ENCODE results near the gene PRSS22. TPM values are rescaled to one million over a fixed set of nuclear protein-coding genes. Genes with fewer than 3 reads are reported as not detected.

The PRSS22 gene
- polyA plus RNA-seq, 1 donor (not counting 4 experiments of a cell fraction or from before 2014, with no cell fraction given): 2.2 TPM

DNA sequence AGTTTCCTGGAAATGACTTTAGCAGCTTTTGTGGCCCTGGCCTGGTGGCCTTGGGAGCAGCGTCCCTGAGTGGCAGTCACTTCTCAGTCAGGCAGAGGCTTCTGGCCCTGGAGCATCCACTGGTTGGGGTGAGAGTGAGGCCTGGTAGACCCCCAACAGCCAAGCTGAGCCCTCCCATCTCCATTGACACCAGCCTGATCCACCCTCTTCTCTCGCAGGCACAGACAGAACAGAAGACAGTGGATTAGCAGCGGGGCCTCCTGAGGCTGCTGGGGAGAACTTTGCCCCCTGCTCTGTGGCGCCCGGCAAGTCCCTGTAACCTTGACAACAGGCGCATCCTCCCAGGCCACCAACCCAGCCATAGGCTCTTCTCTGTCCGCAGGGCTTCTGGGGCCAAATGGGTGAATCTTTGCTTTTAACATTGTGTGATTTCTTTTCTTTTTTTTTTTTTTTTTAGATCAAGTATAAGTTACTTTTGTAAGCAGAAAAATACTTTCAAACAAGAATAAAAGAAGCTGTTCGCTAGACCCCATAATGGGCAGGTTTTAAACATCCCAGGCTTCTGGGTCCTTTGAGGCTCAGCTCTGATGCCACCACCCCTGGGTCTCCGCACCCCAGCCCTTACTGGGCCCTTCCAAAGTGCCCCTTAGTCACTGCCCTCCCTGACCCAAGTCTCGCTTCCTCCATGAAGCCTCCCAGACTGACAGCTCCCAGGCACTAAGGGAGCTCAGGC lies 41.0 kb upstream of the PRSS22 start:
- no peak for TF ChIP-seq EZH2 (IDR thresholded peaks at IDR 0.05; ENCODE audit: low read length)
- TF ChIP-seq, protein P1, sequence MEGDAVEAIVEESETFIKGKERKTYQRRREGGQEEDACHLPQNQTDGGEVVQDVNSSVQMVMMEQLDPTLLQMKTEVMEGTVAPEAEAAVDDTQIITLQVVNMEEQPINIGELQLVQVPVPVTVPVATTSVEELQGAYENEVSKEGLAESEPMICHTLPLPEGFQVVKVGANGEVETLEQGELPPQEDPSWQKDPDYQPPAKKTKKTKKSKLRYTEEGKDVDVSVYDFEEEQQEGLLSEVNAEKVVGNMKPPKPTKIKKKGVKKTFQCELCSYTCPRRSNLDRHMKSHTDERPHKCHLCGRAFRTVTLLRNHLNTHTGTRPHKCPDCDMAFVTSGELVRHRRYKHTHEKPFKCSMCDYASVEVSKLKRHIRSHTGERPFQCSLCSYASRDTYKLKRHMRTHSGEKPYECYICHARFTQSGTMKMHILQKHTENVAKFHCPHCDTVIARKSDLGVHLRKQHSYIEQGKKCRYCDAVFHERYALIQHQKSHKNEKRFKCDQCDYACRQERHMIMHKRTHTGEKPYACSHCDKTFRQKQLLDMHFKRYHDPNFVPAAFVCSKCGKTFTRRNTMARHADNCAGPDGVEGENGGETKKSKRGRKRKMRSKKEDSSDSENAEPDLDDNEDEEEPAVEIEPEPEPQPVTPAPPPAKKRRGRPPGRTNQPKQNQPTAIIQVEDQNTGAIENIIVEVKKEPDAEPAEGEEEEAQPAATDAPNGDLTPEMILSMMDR (optimal IDR thresholded peaks at IDR 0.05 in 1 of 3, IDR thresholded peaks at IDR 0.05 in 1 of 3, conservative IDR thresholded peaks at IDR 0.05 in 1 of 3; ENCODE audit: extremely low read depth in 1 of 3, insufficient read depth in 2 of 3, low read length in 3 of 3): no peak
- FAIRE-seq (no peak), DNase-seq (ENCODE audit: low read depth, low spot score) (no peak)
- H3K27me3 ChIP-seq (ENCODE audit: control insufficient read depth, extremely low read depth, insufficient read depth, low read length): no peaks in the 10 kb centered on the region
- dilution Hi-C loops (cut with MboI; ENCODE audit: extremely low pct_ligation_motif_present, low sequenced_read_pairs): no loop called here
- no peaks in the 10 kb centered on the region for H3K9me1 ChIP-seq (ENCODE audit: control insufficient read depth, extremely low read depth, insufficient read depth, low read length)
- no peaks in the 10 kb centered on the region for H3K79me2 ChIP-seq (ENCODE audit: control insufficient read depth, insufficient read depth, low read length)
- H3K9me3 ChIP-seq (ENCODE audit: control insufficient read depth, low read depth, low read length): no peaks in the 10 kb centered on the region
- peaks cover 7 to 8% of the 10 kb centered on the region in 2 experiments for H3K36me3 ChIP-seq (ENCODE audit: control insufficient read depth in 2 of 2, extremely low read depth in 1 of 2, insufficient read depth in 2 of 2, low read length in 2 of 2)
- H3K27ac ChIP-seq (ENCODE audit: control insufficient read depth, insufficient read depth, low read length): no peak overlapping the region
- H2AFZ ChIP-seq (ENCODE audit: control insufficient read depth, low read length): no peak overlapping the region
- no peak overlapping the region for H3K9ac ChIP-seq (ENCODE audit: control insufficient read depth, extremely low read depth, insufficient read depth, low read length)
- H3K4me1 ChIP-seq (ENCODE audit: control insufficient read depth, extremely low read depth, insufficient read depth, low read length): peaks cover 3% of the 10 kb centered on the region
- H4K20me1 ChIP-seq (ENCODE audit: control insufficient read depth, extremely low read depth, insufficient read depth, low read length): no peaks in the 10 kb centered on the region
- H3K4me2 ChIP-seq (ENCODE audit: control insufficient read depth, extremely low read depth, insufficient read depth, low read depth, low read length): no peak overlapping the region
- H3K4me3 ChIP-seq (ENCODE audit: control insufficient read depth in 2 of 3, extremely low read depth in 1 of 3, insufficient read depth in 2 of 3, low read depth in 1 of 3, low read length in 3 of 3): no peak overlapping the region

DNA sequence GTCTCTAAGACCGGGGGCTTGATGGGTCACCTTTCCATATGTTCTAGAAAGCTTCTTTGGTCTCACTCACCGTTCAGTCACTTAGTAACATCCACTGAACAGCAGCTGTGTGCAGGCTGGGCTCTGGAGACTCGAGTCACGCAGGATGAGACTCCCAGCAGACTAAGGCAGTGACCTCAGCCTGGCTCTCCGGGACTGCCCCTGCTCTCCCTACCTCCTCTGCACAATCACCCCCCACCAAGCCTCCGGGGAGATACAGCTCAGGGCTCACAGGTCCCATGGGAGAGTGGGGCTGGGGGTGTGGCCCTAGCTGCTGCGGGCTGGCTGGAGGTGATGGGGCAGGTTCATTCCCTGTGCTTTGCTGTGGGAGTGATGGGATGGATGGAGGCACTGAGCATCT lies 39.1 kb upstream of the PRSS22 start:
- Histone ChIP-seq H3K9ac (ENCODE audit: control insufficient read depth, extremely low read depth, insufficient read depth, low read length) (no peak overlapping the region), H3K27me3 (ENCODE audit: control insufficient read depth, extremely low read depth, insufficient read depth, low read length) (no peaks in the 10 kb centered on the region), H3K36me3 (ENCODE audit: control insufficient read depth in 2 of 2, extremely low read depth in 1 of 2, insufficient read depth in 2 of 2, low read length in 2 of 2) (peaks cover 7 to 8% of the 10 kb centered on the region in 2 experiments), H4K20me1 (ENCODE audit: control insufficient read depth, extremely low read depth, insufficient read depth, low read length) (no peaks in the 10 kb centered on the region), H3K9me1 (ENCODE audit: control insufficient read depth, extremely low read depth, insufficient read depth, low read length) (no peaks in the 10 kb centered on the region), H3K79me2 (ENCODE audit: control insufficient read depth, insufficient read depth, low read length) (no peaks in the 10 kb centered on the region), H3K4me3 (ENCODE audit: control insufficient read depth in 2 of 3, extremely low read depth in 1 of 3, insufficient read depth in 2 of 3, low read depth in 1 of 3, low read length in 3 of 3) (no peak overlapping the region), H2AFZ (ENCODE audit: control insufficient read depth, low read length) (no peak overlapping the region), H3K4me2 (ENCODE audit: control insufficient read depth, extremely low read depth, insufficient read depth, low read depth, low read length) (no peak overlapping the region), H3K27ac (ENCODE audit: control insufficient read depth, insufficient read depth, low read length) (no peak overlapping the region), H3K4me1 (ENCODE audit: control insufficient read depth, extremely low read depth, insufficient read depth, low read length) (no peaks in the 10 kb centered on the region), H3K9me3 (ENCODE audit: control insufficient read depth, low read depth, low read length) (no peaks in the 10 kb centered on the region)
- DNase-seq (ENCODE audit: low read depth, low spot score): no peak
- no peak for FAIRE-seq
- dilution Hi-C loops (cut with MboI; ENCODE audit: extremely low pct_ligation_motif_present, low sequenced_read_pairs): no loop called here
- TF ChIP-seq EZH2 (IDR thresholded peaks at IDR 0.05; ENCODE audit: low read length): no peak
- TF ChIP-seq, protein P1 (optimal IDR thresholded peaks at IDR 0.05 in 1 of 3, IDR thresholded peaks at IDR 0.05 in 1 of 3, conservative IDR thresholded peaks at IDR 0.05 in 1 of 3; ENCODE audit: extremely low read depth in 1 of 3, insufficient read depth in 2 of 3, low read length in 3 of 3): no peak
